ENCODE data around the gene U2AF1L4.
"Not testable (repeated sequence)": the region's sequence is repeated elsewhere in the genome, so short reads cannot be mapped to it uniquely, and the experiment has no call there.

Gene U2AF1L4

DNA sequence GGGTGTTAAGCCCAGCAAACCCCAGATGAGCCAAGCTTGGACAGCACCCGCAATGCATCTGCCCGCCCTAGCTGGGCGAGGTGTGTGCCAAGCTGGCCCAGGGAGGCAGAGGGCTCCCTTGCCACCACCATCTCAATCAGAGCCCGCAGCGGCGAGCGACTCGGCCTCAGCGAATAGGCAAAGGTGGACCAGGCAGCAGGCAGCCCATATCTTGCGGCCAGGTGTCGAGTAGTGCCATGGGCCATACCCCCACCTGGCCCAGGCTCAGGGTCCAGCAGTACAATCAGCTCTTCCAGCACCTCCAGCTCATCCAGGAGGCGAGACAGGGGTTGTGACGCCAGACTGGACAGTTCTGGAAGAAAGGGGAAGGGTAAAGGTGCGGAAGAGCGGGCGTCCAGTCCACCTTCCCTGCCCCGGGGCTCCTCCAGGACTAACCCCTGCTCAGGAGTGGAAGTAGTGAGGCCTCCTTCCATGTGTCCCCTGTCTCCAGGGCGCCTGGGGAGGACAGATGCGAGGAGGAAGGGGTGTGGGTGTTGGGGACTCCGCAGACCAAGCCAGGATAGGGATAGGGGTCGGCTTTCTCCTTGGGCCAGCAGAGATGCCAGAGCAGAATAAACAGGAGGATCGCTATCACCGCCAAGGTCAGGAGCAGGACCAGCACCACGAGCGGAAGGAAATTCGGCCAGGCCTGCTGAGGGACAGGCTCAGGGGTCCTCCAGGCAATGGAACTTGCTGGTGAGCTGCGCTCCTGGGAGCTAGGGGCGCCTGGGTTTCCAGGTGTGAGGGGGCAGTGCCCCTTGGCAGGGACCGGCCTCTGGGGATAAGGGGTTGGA lies 5.7 kb downstream of the U2AF1L4 start:
- no peak for DNase-seq

DNA sequence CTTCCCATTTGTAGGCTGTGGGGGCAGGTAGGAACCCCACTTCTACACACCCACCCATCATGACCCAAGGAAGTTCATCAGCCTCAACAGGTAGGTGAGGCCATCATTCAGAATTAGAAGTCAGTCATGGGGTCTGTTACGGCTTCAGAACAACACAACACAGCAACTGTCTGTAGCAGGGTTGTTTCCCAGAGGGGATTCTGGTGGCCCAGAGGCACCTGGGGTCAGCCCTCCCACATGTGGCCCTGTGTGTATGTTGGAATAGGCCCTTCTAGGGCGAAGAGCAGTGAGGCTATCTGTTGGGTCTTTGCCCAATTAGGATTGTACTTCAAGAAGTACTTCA lies 6.4 kb downstream of the U2AF1L4 start:
- DNase-seq: no peak

DNA sequence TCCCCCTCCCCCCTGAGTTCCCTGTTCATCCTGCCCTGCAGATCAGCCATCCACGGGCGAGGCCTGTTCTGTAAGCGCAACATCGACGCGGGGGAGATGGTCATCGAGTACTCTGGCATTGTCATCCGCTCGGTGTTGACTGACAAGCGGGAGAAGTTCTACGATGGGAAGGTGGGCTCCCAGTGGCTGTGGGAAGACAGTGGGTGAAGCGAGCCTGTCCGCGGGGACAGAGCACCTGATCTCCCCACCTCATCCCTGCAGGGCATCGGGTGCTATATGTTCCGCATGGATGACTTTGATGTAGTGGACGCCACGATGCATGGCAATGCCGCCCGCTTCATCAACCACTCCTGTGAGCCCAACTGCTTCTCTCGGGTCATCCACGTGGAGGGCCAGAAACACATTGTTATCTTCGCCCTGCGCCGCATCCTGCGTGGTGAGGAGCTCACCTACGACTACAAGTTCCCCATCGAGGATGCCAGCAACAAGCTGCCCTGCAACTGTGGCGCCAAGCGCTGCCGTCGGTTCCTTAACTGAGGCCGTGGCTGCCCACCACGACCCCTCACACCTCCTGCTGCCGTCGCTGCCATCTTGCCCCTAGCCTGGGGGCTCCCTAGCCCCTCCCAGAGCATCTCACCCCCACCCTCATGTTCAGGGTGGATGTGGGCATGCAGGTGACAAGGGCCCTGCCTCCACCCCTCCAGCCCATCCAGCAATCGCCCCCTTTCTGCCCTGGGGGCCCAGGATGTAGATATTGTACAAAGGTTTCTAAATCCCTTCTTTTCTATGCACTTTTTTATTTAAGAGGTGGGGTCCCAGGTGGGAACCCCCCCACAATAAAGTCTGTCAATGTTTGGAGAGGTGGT lies 7.0 kb downstream of the U2AF1L4 start:
- no peak for DNase-seq

DNA sequence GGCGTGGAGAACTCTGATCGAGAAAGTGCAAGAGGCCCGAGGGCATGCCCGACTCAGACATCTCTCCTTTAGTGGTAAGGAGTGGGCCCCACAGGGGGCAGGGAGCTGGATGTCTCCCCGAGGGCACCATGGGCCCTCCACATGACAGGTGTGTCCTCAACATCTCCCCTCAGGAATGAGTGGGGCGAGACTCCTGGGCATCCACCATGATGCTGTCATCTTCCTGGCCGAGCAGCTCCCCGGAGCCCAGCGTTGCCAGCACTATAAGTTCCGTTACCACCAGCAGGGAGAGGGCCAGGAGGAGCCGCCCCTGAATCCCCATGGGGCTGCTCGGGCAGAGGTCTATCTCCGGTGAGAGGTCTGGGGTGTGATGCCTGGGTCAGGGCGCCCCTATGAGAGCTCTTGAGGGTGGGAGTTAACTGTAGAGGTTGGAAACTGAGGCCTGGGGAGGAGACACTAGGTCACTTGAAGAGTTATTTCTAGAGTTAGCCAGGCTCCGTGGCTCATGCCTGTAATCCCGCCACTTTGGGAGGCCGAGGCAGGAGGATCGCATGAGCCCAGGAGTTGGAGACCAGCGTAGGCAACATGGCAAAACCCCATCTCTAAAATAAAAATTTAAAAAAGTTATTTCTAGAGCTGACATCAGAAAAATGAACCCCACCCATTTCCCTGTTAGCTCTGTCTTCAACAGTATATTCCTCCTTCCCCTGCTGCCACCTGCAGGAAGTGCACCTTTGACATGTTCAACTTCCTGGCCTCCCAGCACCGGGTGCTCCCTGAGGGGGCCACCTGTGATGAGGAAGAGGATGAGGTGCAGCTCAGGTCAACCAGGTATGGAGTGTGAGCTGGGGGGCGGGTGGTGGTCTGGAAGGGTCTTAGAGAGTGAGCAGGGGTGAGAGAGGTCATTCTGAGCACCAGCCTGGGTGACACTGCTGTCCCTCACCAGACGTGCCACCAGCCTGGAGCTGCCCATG lies 8.0 kb downstream of the U2AF1L4 start:
- no peak for DNase-seq

DNA sequence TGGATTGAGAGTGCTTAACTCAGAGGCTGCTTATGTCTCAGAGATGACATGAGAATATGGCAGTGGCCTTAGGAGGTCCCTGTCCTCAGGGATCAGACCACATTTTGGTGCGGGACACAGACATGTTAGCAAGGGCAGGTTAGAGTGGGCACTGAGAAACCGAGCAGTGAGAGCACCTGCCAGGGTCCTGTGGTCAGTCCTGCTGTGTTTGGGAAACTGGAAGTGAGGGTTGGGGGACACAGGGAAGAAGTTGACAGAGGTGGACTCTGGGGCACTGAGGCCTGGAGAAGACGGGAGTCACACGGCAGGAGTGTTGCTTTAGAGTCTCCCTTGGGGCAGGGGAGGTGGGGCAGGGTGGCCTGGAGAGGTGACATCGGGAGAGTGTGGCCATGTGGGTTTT lies 10.3 kb downstream of the U2AF1L4 start:
- DNase-seq: no peak

DNA sequence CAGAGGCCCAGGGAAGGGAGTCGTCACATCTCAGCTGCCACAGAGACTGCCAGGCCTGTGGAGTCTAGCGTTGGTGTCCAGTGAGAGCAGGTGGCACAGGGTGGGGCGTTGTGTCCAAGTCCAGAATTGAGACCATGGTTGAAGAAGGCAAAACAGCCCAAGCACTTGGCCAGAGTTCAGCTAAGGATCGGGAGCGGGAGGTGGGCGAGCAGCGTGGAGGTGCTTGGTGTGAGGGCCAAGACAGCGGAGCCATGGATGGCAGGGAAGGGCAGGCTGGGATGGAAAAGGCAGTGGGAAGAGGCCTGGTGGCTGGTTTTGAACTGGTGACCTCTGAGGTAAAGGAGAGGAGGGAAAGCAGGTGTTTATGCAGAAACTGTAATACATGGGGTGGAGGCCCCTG lies 10.9 kb downstream of the U2AF1L4 start:
- DNase-seq: no peak

DNA sequence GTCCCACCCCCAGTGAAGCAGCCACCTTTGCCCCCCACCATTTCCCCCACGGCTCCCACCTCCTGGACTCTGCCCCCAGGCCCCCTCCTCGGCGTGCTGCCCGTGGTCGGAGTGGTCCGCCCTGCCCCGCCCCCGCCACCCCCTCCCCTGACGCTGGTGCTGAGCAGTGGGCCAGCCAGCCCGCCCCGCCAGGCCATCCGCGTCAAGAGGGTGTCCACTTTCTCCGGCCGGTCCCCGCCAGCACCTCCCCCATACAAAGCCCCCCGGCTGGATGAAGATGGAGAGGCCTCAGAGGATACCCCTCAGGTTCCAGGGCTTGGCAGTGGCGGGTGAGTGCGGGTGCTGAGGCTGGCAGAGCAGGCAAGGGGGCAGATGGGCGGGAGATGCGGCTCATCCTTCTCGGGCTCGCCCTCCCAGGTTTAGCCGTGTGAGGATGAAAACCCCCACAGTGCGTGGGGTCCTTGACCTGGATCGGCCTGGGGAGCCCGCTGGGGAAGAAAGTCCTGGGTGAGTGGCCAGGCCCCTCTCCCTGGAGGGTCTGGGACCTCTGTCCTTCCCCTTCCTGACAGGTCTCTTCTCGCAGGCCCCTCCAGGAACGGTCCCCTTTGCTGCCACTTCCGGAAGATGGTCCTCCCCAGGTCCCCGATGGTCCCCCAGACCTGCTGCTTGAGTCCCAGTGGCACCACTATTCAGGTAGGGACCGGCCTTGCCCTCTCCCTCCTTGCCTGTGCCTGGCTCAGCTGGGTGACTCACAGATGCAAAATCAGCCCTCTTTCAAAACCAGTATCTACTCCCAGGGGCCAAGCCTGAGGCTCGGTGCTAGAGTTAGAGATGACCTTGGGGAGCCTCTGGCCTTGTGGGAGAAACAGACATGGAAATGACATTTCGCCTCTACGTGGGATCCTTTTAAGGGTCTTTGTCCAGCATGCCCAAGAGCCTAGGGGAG lies 11.8 kb downstream of the U2AF1L4 start:
- DNase-seq: no peak

DNA sequence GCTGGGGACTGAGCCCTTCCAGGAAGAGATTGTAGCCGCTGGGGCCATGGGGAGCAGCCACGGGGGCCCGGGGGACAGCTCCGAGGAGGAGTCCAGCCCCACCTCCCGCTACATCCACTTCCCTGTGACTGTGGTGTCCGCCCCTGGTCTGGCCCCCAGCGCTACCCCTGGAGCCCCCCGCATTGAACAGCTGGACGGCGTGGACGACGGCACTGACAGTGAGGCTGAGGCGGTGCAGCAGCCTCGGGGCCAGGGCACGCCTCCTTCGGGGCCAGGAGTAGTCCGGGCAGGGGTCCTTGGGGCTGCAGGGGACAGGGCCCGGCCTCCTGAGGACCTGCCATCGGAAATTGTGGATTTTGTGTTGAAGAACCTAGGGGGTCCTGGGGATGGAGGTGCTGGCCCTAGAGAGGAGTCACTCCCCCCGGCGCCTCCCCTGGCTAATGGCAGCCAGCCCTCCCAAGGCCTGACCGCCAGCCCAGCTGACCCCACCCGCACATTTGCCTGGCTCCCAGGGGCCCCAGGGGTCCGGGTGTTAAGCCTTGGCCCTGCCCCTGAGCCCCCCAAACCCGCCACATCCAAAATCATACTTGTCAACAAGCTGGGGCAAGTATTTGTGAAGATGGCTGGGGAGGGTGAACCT lies 12.6 kb downstream of the U2AF1L4 start:
- DNase-seq: no peak

DNA sequence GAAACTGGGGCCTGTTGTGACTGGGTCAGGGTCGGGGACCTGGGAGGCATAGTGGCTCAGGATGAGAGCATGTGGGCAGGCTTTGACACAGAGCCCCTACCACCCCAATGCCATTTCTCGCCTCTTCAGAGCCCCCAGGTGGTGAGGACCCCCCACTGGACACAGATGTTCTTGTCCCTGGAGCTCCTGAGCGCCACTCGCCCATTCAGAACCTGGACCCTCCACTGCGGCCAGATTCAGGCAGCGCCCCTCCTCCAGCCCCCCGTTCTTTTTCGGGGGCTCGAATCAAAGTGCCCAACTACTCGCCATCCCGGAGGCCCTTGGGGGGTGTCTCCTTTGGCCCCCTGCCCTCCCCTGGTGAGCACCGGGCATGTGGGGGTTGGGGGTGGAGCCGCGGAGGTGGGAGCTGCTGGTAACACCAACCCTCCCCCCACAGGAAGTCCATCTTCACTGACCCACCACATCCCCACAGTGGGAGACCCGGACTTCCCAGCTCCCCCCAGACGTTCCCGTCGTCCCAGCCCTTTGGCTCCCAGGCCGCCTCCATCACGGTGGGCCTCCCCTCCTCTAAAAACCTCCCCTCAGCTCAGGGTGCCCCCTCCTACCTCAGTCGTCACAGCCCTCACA lies 13.3 kb downstream of the U2AF1L4 start:
- DNase-seq: no peak

DNA sequence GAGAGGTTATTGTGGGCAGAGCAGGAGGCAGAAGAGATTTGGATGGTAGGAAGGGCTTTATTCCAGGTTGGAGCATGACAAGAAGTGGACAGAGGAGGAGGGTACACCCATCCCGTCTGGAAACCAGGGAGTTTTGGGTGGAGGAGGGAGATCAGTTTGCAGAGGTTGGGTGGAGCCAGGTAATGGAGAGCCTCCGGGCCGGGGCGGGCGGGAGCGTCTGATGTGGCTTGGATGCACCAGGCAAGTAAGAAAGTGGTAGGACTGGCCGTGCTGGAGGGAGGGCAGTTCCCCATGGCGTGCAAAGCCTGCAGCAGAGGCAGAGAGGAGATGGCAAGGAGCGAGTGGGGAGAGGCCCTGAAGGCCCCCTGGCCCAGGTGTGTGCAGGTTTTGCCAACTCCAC lies 13.9 kb downstream of the U2AF1L4 start:
- no peak for DNase-seq

DNA sequence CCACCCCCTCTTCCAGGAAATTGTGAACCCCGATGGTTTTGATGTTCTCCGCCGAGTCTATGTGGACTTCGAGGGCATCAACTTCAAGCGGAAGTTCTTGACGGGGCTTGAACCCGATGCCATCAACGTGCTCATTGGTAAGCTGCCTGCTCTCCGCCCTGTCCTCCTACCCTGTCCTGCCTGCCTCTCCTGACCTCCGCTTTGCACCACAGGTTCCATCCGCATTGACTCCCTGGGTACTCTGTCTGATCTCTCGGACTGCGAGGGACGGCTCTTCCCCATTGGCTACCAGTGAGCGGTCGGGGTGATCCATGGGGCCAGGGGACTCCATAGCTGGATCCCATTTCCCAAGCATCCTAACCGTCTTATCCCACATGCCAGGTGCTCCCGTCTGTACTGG lies 14.9 kb downstream of the U2AF1L4 start:
- no peak for DNase-seq

DNA sequence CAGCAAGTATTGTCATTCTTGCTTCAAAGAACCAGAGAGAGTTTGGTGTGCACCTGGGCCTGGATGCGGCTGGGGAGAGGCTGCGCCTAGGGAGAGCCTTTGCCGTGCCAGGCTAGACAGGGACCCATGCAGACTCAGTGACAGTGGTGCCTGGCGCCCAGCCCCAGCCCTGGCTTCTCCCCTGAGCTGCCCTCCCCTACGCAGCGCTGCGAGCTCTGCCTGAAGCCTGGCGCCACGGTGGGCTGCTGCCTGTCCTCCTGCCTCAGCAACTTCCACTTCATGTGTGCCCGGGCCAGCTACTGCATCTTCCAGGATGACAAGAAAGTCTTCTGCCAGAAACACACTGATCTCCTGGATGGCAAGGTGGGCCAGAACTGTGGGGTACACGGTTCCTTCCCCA lies 15.5 kb downstream of the U2AF1L4 start:
- DNase-seq: no peak

DNA sequence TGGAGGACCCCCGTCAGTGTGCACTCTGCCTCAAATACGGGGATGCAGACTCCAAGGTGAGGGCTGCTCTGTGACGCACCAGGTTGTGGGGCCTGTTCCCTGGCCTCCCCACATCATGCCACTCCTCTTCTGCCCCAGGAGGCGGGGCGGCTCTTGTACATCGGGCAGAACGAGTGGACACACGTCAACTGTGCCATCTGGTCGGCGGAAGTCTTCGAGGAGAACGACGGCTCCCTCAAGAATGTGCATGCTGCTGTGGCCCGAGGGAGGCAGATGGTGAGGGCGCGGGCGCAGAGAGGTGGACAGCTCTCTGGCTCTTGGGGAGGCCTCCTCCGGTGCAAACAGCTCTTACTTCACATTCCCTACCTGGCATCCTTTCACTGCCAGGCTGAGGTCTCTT lies 16.2 kb downstream of the U2AF1L4 start:
- DNase-seq: no peak

DNA sequence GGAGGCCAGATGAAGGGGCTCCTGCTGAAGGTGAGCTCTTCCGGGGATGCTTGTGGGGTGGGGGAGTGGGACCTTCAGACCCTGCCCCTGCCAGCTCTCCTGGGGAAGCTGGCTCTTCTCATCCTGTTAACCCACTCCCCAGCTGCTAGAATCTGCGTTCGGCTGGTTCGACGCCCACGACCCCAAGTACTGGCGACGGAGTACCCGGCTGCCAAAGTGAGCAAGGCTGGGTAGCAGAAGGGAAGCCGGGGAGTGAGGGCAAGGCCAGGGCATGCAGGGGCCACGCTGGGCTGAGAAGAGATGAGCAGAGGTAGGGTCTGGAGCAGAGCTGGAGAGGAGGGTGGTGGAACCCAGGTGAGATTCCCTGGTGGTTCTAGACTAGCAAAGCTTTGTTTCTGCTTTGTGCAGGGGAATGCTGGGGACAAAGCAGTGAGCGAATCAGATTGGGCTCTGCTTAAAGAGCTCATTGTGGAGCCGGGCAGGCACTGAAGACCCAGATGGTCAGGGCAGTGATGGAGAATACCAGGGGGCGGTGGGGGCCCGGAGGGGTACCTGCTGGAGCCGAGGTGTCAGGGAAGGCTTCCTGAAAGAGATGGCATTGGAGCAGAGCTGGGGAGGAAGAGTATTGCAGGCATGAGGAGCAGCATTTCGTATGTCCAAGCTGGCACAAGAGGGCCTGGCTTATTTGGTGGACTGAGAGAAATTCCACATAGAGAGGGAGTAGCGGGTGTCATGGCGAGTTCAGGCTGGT lies 17.1 kb downstream of the U2AF1L4 start:
- DNase-seq: no peak

DNA sequence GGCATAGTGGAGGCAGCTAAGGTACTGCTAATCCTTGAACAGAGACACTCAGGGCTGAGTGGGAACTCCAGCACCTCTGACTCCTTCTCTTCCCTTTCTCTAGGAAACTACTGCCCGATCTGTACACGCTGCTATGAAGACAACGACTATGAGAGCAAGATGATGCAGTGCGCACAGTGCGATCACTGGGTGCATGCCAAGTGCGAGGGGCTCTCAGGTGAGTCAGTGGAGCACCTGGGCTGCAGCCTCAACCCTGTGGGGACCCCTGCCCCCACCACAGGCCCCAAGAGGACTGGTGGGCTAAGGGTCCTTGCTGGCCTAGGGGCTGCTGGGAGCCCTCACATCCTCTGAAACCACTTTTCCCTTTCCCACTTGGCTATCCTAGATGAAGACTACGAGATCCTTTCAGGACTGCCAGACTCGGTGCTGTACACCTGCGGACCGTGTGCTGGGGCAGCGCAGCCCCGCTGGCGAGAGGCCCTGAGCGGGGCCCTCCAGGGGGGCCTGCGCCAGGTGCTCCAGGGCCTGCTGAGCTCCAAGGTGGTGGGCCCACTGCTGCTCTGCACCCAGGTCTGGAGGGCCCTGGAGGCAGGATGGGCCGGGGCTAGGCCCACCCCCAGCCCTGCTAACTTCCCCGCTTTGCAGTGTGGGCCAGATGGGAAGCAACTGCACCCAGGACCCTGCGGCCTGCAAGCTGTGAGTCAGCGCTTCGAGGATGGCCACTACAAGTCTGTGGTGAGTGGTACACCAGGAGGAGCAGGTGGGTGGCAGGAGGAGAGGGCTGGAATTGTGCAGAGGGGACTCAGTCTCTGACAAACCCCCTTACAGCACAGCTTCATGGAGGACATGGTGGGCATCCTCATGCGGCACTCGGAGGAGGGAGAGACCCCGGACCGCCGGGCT lies 17.9 kb downstream of the U2AF1L4 start:
- DNase-seq: no peak

DNA sequence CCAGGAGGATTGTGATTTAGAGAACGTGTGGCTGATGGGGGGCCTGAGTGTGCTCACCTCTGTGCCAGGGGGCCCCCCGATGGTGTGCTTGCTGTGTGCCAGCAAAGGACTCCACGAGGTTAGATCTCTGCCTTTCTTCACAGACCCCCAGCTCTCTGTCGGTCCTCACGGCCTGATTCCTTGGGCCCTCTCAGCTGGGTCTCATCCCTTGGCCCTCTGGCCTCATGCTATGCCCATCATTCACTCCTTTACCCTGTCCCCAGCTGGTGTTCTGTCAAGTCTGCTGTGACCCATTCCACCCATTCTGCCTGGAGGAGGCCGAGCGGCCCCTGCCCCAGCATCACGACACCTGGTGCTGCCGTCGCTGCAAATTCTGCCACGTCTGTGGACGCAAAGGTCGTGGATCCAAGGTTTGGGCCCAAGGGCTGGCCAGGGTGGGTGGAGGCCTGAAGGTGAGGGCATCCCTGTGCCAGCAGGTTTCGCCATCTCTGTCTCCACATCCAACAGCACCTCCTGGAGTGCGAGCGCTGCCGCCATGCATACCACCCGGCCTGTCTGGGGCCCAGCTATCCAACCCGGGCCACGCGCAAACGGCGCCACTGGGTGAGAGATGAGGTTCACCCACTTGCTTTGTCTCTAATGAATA lies 19.9 kb downstream of the U2AF1L4 start:
- DNase-seq: no peak

DNA sequence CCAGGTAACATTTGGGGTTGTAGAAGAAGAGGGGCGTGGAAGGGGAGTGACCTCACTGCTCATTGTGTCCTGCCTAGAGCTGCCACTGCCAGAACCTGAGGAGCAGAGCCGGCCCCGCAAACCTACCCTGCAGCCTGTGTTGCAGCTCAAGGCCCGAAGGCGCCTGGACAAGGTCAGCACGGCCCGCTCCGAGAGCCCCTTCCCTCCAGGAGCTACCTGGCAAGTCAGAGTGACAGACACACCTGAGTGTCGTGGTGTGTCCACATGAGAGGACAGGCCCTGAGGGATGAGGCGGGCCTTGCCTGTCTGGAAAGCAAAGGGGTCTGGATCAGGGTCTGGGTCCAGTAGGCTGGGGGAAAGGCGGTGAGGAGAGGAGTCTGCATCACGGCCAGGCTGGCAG lies 20.7 kb downstream of the U2AF1L4 start:
- no peak for DNase-seq

DNA sequence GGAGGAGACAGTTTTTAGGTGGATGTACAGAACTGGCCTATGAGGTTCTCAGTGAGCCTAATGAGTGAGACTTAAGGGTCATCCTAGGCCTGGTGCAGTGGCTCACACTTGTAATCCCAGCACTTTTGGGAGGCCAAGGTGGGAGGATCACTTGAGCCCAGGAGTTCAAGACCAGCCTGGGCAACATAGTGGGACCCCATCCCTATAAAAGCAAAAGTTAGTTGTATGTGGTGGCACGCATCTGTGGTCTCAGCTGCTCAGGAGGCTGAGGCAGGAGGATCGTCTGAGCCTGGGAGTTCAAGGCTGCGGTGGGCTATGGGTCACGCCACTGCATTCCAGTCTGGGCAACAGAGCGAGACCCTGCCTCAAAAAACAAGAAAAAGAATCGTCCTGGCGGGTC lies 21.1 kb downstream of the U2AF1L4 start:
- not testable (repeated sequence) for DNase-seq

DNA sequence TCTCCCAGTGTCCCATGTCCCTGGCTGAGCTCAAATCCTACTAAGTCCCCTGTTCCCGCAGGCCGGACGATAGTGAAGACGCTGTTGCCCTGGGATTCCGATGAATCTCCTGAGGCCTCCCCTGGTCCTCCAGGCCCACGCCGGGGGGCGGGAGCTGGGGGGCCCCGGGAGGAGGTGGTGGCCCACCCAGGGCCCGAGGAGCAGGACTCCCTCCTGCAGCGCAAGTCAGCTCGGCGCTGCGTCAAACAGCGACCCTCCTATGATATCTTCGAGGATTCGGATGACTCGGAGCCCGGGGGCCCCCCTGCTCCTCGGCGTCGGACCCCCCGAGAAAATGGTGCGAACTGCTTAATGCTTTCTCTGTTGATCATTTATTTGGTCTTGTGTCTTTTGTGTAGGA lies 21.5 kb downstream of the U2AF1L4 start:
- no peak for DNase-seq
